Measurements from ENCODE around the gene NTMT1.

The NTMT1 gene

GRCh38 chr9:129610473-129611306 lies 15.3 kb upstream of the NTMT1 start:
- Histone ChIP-seq H3K27me3 (ENCODE audit: control insufficient read depth in 1 of 2, insufficient read depth in 2 of 2, low read length in 2 of 2) (no peaks in the 10 kb centered on the region), H3K36me3 (ENCODE audit: insufficient read depth, low read length) (no peaks in the 10 kb centered on the region), H3K27ac (ENCODE audit: low read depth, low read length) (peak overlapping the region; percentile 80), H3K4me1 (ENCODE audit: insufficient read depth, low read length) (peaks cover 32% of the 10 kb centered on the region), H3K9ac (ENCODE audit: low read length) (peak overlapping the region; percentile 83), H3K4me3 (ENCODE audit: low read depth in 1 of 2, low read length in 2 of 2) (peak overlapping the region; percentile 55 to 81), H3K9me3 (ENCODE audit: low read length) (no peaks in the 10 kb centered on the region)

DNA sequence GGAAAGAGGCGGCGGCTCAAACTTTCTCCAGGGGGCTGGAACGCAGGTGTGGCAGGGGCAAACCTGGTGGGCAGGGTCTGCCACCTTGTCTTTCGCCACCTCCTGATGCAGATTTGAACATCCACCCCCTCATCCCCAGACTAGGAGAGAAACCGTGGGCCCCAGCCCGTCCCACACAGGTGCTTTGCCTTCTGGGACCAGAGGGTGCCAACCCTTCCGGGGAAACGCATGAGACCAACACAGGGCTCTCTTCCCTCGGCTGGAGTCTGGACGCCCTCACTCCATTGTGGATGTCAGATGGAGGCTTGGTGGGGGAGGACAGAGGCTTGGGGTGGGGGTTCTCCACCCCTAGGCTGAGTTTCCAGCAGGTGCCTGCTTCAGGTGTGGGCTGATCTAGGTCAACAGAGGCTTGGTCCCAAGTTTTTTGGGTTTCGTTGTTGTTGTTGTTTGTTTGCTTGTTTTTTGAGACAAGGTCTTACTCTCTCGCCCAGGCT lies 14.6 kb upstream of the NTMT1 start:
- H3K27ac ChIP-seq (ENCODE audit: low read depth, low read length), result peak overlapping the region; percentile 80
- H3K4me1 ChIP-seq (ENCODE audit: insufficient read depth, low read length), result peaks cover 32% of the 10 kb centered on the region
- no peaks in the 10 kb centered on the region for H3K36me3 ChIP-seq (ENCODE audit: insufficient read depth, low read length)
- H3K27me3 ChIP-seq (ENCODE audit: control insufficient read depth in 1 of 2, insufficient read depth in 2 of 2, low read length in 2 of 2), result no peaks in the 10 kb centered on the region
- H3K9ac ChIP-seq (ENCODE audit: low read length), result peak overlapping the region; percentile 83
- peak overlapping the region; percentile 55 to 81 for H3K4me3 ChIP-seq (ENCODE audit: low read depth in 1 of 2, low read length in 2 of 2)
- H3K9me3 ChIP-seq (ENCODE audit: low read length), result no peaks in the 10 kb centered on the region

DNA sequence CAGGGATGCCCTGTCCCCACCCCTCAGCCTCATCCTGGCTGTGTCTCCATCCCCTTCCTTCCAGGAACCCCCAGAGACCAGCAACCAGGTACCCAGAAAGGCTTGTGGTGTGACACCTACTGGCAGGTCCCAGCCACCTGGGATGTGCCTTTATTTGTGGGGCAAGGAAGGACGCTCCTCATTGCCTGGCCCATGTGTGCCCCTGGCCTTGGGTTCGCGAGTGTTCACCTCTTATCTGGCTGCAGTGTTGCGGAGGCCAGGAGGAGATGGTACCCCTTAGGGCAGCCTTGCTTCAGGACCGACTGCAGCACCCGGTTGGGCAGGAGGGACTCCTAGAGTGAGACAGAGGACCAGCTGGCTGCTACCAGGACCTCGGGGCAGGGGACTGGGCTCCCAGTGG lies 13.8 kb upstream of the NTMT1 start:
- Histone ChIP-seq H3K9ac (ENCODE audit: low read length) (no peak overlapping the region), H3K27me3 (ENCODE audit: control insufficient read depth in 1 of 2, insufficient read depth in 2 of 2, low read length in 2 of 2) (no peaks in the 10 kb centered on the region), H3K36me3 (ENCODE audit: insufficient read depth, low read length) (no peaks in the 10 kb centered on the region), H3K4me1 (ENCODE audit: insufficient read depth, low read length) (peaks cover 28% of the 10 kb centered on the region), H3K4me3 (ENCODE audit: low read depth in 1 of 2, low read length in 2 of 2) (no peak overlapping the region), H3K27ac (ENCODE audit: low read depth, low read length) (no peak overlapping the region), H3K9me3 (ENCODE audit: low read length) (no peaks in the 10 kb centered on the region)

DNA sequence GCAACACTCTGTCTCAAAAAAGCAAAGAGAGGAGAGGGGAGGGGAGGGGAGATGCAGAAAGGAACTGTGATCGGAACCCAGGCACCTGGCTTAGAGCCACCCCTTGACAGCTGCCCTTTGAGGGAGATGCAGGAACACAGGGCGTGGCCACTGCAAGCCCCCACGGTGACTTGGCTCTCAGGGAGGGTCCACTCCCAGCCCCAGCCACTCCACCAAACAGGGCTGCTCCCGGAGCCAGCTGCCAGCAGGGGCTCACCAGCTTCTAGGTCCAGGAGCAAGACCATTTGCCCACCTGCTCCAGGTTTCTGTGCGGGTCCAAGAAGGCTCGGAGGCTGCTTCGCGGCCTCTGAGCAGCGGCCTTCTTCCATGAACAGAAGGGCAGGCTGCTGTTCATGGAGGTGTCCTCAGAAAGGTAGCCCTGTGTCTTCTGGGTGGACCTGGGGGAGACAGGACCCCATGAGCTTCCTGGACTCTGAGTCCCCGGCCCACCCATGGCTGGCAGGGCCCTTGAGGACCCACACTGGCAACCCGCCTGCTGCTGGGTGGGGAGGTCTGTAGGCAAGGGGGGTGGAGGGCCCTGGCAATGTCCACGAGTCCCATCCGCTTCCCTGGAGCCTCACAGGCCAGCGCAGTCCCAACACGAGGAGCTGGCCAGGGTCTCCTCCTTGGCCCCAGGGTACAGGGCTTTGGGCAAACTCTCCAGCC lies 13.0 kb upstream of the NTMT1 start:
- Histone ChIP-seq H3K9me3 (ENCODE audit: low read length) (no peaks in the 10 kb centered on the region), H3K27ac (ENCODE audit: low read depth, low read length) (no peak overlapping the region), H3K4me3 (ENCODE audit: low read depth in 1 of 2, low read length in 2 of 2) (no peak overlapping the region), H3K27me3 (ENCODE audit: control insufficient read depth in 1 of 2, insufficient read depth in 2 of 2, low read length in 2 of 2) (no peaks in the 10 kb centered on the region), H3K36me3 (ENCODE audit: insufficient read depth, low read length) (no peaks in the 10 kb centered on the region), H3K9ac (ENCODE audit: low read length) (no peak overlapping the region), H3K4me1 (ENCODE audit: insufficient read depth, low read length) (peaks cover 20% of the 10 kb centered on the region)

- no peak overlapping the region for H3K9ac ChIP-seq (ENCODE audit: low read length)
- no peaks in the 10 kb centered on the region for H3K36me3 ChIP-seq (ENCODE audit: insufficient read depth, low read length)
- H3K4me3 ChIP-seq (ENCODE audit: low read depth in 1 of 2, low read length in 2 of 2), result no peak overlapping the region
- H3K27me3 ChIP-seq (ENCODE audit: control insufficient read depth in 1 of 2, insufficient read depth in 2 of 2, low read length in 2 of 2), result no peaks in the 10 kb centered on the region
- no peaks in the 10 kb centered on the region for H3K9me3 ChIP-seq (ENCODE audit: low read length)
- H3K4me1 ChIP-seq (ENCODE audit: insufficient read depth, low read length), result peaks cover 19% of the 10 kb centered on the region
- no peak overlapping the region for H3K27ac ChIP-seq (ENCODE audit: low read depth, low read length)
These were observed 12.3 kb upstream of the NTMT1 start for GRCh38 chr9:129613520-129614175.

- Histone ChIP-seq H3K9ac (ENCODE audit: low read length) (no peak overlapping the region), H3K27me3 (ENCODE audit: control insufficient read depth in 1 of 2, insufficient read depth in 2 of 2, low read length in 2 of 2) (no peaks in the 10 kb centered on the region), H3K36me3 (ENCODE audit: insufficient read depth, low read length) (no peaks in the 10 kb centered on the region), H3K9me3 (ENCODE audit: low read length) (no peaks in the 10 kb centered on the region), H3K4me1 (ENCODE audit: insufficient read depth, low read length) (peaks cover 9% of the 10 kb centered on the region), H3K4me3 (ENCODE audit: low read depth in 1 of 2, low read length in 2 of 2) (no peak overlapping the region), H3K27ac (ENCODE audit: low read depth, low read length) (no peak overlapping the region)
These were observed 11.0 kb upstream of the NTMT1 start for GRCh38 chr9:129614932-129615331.

GRCh38 chr9:129615407-129616285 lies 10.3 kb upstream of the NTMT1 start:
- H3K4me3 ChIP-seq (ENCODE audit: low read depth in 1 of 2, low read length in 2 of 2), result no peak overlapping the region
- H3K4me1 ChIP-seq (ENCODE audit: insufficient read depth, low read length), result peaks cover 10% of the 10 kb centered on the region
- no peak overlapping the region for H3K27ac ChIP-seq (ENCODE audit: low read depth, low read length)
- H3K9ac ChIP-seq (ENCODE audit: low read length), result no peak overlapping the region
- H3K36me3 ChIP-seq (ENCODE audit: insufficient read depth, low read length), result no peaks in the 10 kb centered on the region
- H3K9me3 ChIP-seq (ENCODE audit: low read length), result no peaks in the 10 kb centered on the region
- H3K27me3 ChIP-seq (ENCODE audit: control insufficient read depth in 1 of 2, insufficient read depth in 2 of 2, low read length in 2 of 2), result no peaks in the 10 kb centered on the region

DNA sequence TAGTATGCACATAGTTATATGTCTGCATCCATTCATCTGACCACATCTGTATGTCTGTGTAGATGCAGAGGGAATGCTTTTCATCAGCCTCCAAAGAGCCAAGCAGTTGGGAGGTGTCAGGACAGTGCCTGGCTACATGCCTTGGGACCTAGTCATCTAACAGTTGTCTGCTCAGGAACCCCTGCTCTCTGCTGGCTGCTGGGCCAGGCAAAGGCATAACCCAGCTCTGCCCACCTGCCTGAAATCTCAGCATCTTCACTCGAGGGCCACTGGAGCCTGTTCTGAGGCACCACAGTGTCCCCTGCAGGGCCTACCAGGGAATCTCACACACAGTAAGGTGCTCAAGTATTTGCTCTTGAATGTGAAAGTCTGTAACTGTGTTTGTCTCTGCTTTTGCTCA lies 8.8 kb upstream of the NTMT1 start:
- H3K9me3 ChIP-seq (ENCODE audit: low read length), result no peaks in the 10 kb centered on the region
- H3K9ac ChIP-seq (ENCODE audit: low read length), result no peak overlapping the region
- H3K27ac ChIP-seq (ENCODE audit: low read depth, low read length), result no peak overlapping the region
- H3K4me1 ChIP-seq (ENCODE audit: insufficient read depth, low read length), result peaks cover 6% of the 10 kb centered on the region
- peaks cover 0 to 3% of the 10 kb centered on the region in 2 donors for H3K27me3 ChIP-seq (ENCODE audit: control insufficient read depth in 1 of 2, insufficient read depth in 2 of 2, low read length in 2 of 2)
- H3K4me3 ChIP-seq (ENCODE audit: low read depth in 1 of 2, low read length in 2 of 2), result no peak overlapping the region
- H3K36me3 ChIP-seq (ENCODE audit: insufficient read depth, low read length), result no peaks in the 10 kb centered on the region

- no peak overlapping the region for H3K9ac ChIP-seq (ENCODE audit: low read length)
These were observed 5.9 kb upstream of the NTMT1 start for GRCh38 chr9:129619787-129620668.

DNA sequence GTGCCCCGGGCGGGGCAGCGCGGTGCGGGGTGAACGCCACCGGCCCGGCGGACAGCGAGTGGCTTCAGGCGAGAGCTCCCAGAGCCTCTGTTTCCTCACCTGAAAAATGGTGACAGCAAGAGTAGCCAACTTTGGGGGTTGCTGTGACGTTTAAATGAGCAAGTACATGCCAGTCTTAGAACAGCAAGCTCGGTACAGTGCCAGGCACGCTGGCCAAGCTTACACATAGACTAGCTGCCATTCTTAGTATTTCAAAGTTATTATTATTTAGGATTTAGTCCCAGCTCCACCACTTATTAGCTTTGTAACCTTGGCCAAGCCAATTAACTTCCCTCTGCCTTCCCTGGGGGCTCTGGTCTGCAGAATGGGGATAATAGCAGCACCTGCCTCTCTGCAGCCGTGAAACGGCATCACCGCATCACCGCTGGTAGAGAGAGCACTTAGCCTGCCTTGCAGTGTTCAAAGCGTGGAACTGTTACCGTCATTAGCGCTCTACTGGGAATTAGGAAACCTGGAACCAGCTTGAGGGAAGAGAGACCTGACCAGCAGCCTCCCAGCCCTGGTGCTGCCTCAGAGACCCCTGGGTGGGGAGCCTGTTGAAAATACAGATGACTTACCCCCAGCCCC lies 5.2 kb upstream of the NTMT1 start, which contains the start of gene C9orf50:
C9orf50 (minus strand) TSS at position 433 of the 627 bp plus-strand sequence. CDS start 527 bp downstream, outside the sequence.
- Histone ChIP-seq H3K4me1 (ENCODE audit: insufficient read depth, low read length) (peaks cover 9% of the 10 kb centered on the region), H3K4me3 (ENCODE audit: low read depth in 1 of 2, low read length in 2 of 2) (peak within 1 kb of the TSS; percentile 45 to 55), H3K9ac (ENCODE audit: low read length) (no peak within 1 kb of the TSS), H3K36me3 (ENCODE audit: insufficient read depth, low read length) (no peaks in the 10 kb centered on the region), H3K27ac (ENCODE audit: low read depth, low read length) (no peak within 1 kb of the TSS), H3K9me3 (ENCODE audit: low read length) (no peaks in the 10 kb centered on the region), H3K27me3 (ENCODE audit: control insufficient read depth in 1 of 2, insufficient read depth in 2 of 2, low read length in 2 of 2) (peaks cover 0 to 3% of the 10 kb centered on the region in 2 donors)

More at GRCh38 chr9:129619787-129620668, 5.9 kb upstream of the NTMT1 start:
- Histone ChIP-seq H3K27ac (ENCODE audit: low read depth, low read length) (no peak overlapping the region), H3K36me3 (ENCODE audit: insufficient read depth, low read length) (no peaks in the 10 kb centered on the region), H3K27me3 (ENCODE audit: control insufficient read depth in 1 of 2, insufficient read depth in 2 of 2, low read length in 2 of 2) (peaks cover 0 to 3% of the 10 kb centered on the region in 2 donors), H3K9me3 (ENCODE audit: low read length) (no peaks in the 10 kb centered on the region), H3K4me3 (ENCODE audit: low read depth in 1 of 2, low read length in 2 of 2) (peak overlapping the region; percentile 45 to 55), H3K4me1 (ENCODE audit: insufficient read depth, low read length) (peaks cover 9% of the 10 kb centered on the region)

All from muscle layer of colon (tissue), 2 donors.